22Rv1 (cell line): ENCODE results near the gene BTN2A1.

Source experiments
- CTCF ChIP-seq: fragments of 450-650 bp; IDR thresholded peaks from 2 replicates; pipeline ENCODE4 v1.5.1; 2017; ENCODE audit warnings: mild to moderate bottlenecking
- ZFX ChIP-seq: fragments of 450-650 bp; IDR thresholded peaks from 2 replicates; pipeline ENCODE4 v1.6.1; 2017; ENCODE audit warnings: antibody characterized with exemption, borderline replicate concordance

DNA sequence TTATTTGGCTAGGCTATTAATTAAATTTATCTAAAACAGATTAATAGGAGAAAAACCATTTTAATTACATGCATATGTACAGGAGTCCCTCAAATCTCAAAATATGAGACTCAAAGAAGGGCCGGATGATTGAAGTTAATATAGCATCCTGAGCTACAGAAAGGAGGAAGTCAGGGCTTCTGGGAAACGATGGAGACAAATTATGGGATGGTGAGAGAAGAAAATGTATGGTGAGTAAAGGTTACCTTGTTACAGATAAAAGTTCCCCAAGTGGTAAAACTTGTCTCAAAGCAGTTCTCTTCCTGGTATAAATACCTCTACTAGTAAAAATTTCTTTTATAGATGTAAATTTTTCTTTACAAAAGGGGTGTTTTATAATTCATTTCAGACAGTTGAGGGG lies 26.4 kb downstream of the BTN2A1 start:
- TF ChIP-seq CTCF (no peak), ZFX (no peak)
